DMS 273 treated with DMSO at 0.1 percent for 48 hours (cell line): ENCODE data around the gene FDXR.
"Not testable (repeated sequence)": the region's sequence is repeated elsewhere in the genome, so short reads cannot be mapped to it uniquely, and the experiment has no call there.

ENCODE experiments used
- DNase-seq: peaks from one replicate; lab custom pipeline; 2025; lab: John Stamatoyannopoulos, UW

Gene FDXR, protein sequence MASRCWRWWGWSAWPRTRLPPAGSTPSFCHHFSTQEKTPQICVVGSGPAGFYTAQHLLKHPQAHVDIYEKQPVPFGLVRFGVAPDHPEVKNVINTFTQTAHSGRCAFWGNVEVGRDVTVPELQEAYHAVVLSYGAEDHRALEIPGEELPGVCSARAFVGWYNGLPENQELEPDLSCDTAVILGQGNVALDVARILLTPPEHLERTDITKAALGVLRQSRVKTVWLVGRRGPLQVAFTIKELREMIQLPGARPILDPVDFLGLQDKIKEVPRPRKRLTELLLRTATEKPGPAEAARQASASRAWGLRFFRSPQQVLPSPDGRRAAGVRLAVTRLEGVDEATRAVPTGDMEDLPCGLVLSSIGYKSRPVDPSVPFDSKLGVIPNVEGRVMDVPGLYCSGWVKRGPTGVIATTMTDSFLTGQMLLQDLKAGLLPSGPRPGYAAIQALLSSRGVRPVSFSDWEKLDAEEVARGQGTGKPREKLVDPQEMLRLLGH

DNA sequence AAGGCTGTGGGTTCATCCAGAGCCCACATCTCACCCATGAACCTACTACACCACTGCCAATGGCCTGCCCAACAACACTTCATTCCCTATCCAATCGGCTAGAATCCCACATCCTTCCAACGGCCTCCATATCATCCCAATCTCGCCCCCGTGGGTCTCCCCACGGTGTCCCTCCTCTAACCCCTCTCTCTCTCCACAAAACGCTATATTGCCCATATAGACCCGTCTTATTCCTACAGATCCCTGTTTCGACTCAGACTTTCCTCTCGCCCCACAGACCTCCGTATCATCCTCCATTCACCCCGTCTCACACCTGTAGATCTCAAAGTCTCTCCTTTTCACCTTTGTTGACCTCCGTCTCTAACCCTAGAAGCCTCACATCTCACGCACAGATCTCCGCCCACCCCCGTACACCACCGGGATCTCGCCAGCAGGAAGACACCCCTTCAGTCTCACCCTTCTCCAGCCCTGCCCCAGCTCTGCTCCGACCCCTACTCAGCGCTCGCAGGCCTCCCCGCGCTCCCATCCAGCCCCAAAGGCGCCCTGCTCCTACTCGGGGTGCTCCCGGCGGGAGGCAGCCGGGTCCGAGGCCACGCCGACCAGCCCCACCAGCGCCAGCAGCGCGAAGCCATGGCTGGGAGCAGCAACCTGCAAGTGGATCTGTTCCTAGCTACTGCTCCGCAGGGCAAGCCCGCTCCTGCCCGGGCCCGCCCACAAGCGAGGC lies at the start of gene FDXR:
TSS of gene FDXR (minus strand) at position 682 of the 724 bp plus-strand sequence. CDS start at position 632, 50 bp downstream.
- DNase-seq: no peak

DNA sequence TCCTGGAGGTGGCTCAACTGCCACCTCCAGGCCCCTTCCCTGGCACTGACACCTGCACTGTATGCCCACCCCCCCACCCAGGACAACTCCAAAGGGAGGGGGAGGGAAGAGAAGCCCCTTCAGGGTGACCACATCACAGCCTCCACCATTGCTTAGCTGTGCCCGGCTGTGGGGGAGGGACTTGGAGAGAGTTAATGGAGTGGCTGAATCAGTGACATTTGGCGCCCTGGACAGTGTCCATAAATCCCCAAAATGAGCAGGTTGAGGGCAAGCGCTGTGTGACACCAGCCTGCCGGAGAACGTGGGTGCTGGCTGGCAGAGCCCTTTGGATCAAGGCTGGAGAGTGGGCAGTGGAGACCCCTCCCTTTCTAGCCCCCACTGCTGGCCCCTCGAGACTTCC lies 49.4 kb upstream of the FDXR start:
- DNase-seq: no peak

DNA sequence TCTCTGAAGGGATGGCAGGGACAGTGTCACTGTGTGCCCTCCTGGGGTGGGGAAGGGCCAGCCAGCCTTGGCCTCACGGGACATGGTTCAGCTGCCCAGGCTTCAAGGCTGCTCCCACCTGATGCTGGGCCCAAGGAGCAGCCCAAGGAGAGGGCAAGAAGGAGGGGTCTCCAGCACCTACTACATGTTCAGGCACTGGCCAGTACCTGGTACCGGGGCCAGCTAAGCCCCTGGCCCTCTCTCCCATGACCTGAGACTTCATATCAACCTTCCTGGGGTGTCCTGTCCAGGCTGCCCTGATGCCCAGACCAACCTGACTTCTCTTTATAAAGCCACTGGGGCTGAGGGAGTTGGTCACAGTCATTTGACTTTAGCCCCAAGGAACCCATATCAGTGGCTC lies 49.0 kb upstream of the FDXR start:
- no peak for DNase-seq

DNA sequence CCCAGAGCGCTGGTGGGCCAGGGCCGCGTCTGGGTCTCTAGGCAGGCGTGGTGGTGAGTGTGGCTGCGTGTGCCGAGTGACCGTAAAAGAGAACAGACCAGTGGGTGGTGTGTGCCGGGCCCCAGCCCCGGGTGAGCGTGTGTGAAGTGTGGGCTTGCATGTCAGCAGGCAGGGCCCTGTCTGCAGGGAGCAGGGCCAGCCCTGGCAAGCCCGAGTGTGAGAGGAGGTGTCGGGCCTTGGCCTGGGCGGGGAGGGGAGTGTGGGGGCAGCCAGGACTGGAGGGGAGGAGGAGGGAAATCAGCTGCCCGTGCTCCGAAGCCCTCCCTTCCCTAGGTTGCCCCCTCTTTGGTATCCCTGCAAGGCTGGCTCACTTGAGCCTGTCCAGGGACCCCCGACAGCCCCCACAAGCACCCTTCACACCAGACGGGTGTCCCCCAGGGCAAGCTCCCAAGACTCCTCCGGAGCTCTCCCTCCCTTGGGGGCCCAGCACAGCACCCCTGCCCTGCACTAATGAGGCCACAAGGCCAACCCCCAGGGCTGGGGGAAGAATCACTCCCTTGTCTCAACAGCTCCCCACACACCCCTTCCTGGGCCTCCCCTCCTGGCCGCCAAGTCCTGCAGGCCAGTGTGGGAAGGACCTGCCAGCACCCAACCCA lies 48.4 kb upstream of the FDXR start:
- DNase-seq: no peak

DNA sequence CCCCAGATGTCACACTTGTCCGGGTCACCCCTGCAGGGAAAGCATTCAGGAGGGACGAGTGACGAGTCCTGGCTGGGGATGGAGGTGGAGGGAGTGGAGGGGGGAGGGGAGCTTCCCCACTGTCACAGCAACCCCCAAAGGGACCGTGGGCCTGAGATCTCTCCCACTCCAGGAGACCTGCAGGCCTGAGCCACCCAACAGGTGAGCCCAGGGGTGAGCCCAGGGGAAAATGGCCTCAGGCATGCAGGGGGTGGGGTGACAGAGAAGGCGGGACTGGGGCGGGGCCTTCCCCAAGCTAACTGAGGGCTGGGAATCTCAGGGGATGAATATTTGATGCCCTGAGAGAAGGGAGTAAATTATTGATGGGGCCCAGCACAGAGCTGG lies 47.8 kb upstream of the FDXR start:
- no peak for DNase-seq

DNA sequence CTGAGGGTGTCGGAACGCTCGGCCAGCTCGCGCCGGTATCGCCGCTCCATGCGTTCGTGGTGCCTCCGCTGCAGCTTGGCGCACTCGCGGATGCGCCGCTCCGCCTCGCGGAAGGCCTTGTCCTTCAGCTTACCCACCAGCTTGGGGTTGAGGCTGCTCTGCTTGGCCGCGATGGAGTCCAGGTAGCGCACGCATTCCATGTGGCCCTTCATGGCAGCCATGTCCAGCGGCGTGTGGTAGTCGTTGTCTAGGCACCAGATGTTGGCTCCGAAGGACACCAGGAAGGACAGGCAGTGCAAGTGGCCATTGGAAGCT lies 47.5 kb upstream of the FDXR start:
- DNase-seq: no peak

DNA sequence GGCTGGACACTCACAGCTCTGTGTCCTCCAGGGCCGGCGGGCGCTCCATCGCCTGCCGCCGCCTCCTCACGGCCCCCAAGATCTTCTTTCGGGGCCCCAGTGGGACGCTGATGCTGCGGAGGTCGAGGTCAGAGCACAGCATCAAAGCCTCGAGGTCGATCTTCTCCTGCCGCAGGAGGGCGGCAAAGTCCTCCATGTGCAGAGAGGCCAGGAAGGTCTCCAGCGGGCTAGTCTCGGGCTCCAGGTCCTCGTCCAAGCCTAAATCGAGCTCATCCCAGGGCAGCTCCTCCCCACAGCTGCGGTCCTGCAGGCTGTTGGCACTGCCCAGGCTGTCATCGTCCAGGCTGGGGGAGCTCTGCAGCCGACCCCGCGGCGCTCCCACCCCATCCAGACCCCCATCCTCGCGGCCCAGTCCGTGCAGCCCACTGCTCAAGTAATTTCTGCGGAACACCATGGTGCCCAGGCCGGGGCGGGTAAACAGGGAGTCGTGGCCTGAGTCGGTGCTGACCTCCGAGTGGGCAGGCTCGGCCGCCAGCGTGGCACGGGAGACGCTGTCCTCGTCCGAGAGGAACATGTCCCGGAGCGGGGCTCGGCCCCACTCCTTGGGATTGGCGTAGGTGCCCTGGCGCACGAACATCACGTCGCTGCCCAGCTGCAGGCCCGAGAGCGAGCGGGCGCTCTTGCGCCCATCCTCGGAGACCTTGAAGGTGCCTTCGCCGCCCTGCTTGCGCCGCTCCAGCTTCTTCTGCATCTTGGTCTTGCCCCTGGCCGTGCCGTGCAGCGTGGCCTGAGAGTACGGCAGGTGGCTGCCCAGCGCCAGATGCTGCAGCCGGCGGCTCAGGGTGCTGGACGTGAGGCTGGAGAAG lies 46.9 kb upstream of the FDXR start:
- no peak for DNase-seq

DNA sequence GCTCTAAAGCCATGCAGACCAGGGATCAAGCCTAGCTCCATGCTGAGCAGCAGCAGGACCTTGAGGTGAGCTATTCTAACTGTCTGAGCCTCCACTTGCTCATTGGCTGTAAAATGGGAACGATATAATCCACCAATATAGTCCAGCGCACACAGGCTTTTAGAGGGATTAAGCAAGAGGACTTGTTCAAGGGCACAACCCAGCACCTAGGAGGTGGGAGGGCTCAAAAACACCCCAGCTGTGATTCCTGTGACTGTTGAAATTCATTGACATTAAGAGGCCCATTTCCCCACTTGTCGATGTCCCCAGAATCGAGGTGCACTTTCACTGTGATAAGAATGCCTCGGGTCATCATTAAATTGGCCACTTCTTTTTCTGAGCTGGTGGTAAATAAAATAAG lies 46.1 kb upstream of the FDXR start:
- no peak for DNase-seq

DNA sequence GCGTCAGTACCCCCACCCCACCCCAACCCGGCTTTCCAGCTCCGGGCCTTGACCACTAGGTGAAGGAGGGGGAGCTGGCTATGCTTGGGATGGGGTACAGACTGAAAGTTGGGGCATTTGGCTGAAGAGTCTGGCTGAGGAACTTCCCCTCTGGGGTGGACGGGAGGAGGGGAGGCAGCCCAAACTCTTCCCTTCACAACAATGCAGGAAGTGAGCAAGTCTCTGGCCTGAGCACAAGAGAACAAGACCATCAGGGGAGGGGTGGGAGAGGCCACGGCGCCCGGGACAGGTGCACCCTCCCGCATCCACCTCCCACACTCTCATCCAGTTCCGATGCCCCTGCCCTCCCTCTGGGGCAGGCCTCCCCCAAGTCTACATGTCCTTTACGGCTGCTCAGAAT lies 44.6 kb upstream of the FDXR start:
- no peak for DNase-seq

DNA sequence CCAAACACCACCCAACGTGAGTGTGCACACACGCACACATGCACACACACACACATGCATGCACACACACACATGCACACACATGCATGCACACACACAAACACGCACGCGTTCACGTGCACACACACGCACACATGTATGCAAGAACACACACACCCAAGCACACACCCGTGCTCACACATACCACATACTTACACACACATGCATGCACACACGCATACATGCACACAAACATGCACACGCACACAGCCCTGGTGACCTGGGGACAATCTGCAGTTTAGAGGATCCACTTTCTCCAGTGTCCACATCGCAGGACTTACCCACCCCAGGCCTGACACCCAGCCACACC lies 44.0 kb upstream of the FDXR start:
- no peak for DNase-seq

DNA sequence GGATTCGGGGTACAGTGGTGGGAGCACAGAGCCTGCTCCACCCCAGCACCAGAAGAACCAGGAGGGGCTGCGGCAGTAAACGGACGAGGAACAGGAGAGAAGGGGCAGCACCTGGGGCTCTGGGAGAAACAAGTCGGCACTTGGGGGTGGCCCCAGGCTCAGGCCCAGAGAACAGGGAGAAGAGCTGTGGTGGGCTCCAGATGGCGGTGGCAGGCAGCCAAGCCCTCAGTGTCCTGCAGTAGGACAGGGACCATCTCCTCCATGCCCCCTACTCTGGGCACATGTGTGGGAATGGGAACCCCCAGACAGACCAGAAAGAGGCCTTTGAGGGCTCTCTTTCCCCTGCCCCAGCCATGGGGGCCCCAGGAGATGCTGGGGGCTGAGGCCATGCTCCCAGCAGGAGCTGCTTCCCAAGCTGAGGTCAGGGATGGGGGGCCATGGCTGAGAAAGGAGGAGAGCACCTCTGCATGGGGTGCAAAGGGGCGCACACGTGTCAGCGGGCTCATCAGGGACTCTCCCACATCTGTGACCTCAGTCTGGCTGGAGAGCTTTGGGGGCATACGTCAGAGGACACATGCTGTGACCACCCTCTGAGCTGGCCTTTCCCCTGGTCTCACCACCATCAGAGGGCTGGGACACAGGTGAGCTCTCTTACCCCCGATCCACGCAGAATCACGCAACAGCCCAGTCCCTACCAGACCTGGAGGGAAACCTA lies 43.5 kb upstream of the FDXR start:
- DNase-seq: no peak

DNA sequence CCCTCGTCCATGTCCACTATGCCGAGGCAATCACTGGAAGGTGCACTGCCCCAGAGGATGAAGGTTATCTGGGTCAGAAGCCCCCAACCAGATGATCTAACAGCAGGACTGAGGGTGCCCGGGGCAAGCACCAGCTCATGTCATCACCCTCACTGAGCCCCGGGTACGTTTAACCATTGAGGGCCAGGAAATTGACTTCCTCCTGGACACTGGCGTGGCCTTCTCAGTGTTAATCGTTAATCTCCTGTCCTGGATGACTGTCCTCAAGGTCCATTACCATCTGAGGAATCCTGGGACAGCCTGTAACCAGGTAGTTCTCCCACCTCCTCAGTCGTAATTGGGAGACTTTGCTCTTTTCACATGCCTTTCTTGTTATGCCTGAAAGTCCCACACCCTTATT lies 38.6 kb upstream of the FDXR start:
- not testable (repeated sequence) for DNase-seq

DNA sequence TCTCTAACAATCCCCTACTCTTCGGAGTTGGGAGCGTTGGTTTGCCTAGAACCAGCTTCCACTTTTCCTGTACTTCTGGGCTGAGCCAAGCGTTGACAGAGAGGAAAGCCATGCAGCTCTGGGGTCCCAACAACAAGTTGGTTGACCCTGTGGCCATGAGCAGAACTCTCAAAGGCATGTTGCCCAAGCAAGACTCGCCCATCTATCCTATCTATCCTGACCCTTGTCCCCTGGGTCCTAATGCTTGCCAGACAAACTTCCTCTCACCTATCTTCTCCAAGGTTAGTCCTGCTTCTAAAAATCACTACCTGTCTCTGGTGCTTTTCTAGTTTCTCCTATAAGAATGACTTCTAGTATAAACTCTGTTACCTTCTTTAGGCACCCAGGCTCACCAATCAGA lies 36.3 kb upstream of the FDXR start:
- not testable (repeated sequence) for DNase-seq

DNA sequence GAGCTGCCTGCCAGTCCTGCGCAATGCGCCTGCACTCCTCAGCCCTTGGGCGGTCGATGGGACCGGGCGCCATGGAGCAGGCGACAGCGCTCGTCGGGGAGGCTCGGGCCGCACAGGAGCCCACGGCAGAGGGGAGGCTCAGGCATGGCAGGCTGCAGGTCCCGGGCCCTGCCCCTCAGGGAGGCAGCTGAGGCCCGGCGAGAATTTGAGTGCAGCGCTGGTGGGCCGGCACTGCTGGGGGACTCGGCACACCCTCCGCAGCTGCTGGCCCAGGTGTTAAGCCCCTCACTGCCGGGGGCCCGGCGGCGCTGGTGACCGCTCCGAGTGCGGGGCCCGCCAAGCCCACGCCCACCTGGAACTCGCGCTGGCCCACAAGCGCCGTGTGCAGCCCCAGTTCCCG lies 34.2 kb upstream of the FDXR start:
- DNase-seq: no peak

DNA sequence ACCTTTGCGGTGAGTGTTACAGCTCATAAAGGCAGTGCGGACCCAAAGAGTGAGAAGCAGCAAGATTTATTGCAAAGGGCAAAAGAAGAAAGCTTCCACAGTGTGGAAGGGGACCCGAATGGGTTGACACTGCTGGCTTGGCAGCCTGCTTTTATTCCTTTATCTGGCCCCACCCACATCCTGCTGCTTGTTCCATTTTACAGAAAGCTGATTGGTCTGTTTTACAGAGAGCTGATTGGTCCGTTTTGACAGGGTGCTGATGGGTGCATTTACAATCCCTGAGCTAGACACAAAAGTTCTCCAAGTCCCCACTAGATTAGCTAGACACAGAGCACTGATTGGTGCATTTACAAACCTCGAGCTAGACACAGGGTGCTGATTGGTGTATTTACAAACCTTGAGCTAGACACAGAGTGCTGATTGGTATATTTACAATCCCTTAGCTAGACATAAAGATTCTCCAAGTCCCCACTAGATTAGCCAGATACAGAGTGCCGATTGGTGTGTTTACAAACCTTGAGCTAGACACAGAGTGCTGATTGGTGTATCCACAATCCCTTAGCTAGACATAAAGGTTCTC lies 33.5 kb upstream of the FDXR start:
- DNase-seq: not testable (repeated sequence)

DNA sequence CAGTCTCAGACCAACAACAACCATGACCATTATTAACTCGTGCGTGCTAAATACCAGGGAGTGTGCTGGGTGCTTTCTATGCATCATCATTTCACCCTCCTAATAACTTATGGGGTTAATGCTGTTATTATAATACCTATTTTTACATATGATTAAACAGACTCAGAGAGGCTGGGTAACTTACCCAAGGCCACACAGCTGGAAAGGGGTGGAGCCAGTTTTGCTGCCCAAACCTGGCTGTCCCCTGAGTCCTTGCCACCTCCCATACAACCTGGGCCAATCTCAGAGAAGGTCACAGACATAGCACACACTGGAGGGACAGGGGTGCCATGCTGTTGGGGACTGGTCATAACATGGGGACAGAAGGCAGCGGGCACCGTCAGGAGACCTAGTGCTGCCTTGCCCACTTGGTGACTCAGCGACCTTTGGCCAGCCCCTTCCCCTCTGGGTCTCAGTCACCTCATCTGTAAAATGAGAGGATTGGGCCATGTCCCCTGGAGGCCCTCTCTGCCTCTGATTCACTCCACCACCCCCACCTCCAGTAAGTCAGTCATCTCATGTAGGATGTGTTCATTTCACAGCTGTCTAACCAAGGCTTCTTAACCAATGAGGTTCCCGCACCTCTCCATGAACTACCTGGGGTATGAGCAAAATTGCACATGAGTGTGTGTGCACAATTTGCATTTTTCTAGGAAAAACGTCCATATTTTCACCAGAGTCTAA lies 32.1 kb upstream of the FDXR start:
- no peak for DNase-seq

DNA sequence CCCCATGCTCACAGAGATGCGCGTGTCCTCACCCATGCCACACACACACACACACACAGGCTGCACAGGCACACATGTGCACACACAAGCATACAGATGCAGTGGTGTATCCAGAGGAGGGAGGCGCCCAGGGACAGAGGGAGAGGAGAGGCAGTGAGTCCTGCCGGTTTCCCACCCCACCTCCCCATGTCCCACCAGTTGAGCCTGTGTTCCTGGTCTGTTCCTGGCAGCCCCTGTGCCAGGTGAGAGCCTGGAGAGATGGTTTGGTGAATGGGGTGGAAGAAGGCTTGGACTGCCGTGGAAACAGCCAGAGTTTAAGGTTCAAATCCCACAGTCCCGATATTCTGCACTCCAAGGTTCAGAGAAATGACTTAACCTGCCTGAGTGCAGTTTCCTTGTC lies 30.9 kb upstream of the FDXR start:
- DNase-seq: no peak

DNA sequence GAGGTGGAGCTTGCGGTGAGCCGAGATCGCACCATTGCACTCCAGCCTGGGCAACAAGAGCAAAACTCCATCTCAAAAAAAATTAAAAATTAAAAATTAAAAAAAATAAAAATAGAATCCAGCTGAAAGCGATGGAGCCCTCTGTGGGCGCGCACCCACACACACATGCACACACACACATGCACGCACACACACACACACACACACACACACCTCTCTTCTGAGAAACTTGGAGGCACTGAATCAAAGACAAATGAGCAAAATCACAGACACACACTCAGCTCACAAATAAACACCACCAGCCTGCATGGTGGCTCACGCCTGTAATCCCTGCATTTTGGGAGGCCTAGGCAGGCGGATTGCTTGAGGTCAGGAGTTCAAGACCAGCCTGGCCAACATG lies 30.2 kb upstream of the FDXR start:
- no peak for DNase-seq

DNA sequence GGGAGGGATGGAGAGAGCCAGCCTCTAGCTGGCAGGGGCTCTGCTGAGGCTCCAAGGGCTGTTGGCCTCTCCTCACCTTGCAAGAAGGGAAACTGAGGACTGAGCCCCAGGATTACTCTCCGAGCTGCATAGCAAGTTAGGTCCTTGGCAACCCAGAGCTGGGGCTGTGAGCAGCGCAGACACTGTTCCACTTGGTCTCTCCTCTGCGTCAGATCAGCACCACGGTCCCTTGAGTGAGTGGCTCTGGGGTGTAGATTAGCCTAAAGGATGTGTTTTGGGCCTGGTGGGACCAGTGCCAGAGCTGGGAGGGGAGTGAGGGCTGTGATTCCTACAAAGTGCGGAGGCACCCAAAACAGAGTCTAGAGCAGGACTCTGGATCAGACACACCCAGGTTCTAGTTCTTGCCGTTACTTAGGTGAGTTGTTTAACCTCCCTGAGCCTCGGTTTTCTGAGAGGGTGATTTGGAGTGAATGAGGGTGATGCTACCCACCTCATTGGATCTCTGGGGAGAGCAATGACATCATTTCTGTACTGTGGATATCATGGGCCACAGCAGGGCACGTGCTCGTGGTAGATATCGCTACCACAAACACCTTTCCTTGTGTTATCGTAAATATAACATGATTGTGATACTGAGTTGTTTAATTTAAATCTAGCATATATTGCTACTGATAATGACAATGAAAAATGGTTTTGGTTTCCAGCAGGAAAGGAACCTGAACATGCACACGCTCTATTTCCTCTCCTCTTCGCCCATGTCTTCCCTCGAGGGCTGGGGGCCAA lies 28.8 kb upstream of the FDXR start:
- DNase-seq: no peak

DNA sequence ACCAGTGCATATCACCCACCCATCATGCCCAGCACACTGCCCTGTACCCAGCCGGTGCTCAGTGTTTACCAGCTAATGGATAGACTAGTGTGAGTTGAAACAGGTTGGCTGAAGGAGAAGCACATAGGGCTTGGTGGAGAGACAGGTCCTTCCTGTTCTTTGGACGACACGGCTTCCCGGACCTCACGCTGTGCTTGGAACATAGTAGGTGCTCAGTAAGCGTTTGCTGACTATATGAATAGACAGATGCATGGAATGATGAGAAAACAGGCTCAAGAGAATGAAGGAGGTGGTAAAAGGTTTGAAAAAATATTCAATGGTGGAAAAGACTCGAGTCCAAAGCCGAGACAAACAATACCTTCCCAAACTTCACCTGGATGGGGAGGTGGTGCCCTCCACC lies 27.4 kb upstream of the FDXR start:
- no peak for DNase-seq
